HG02840 (cell line): Measurements from ENCODE around the gene CACNA2D3.
"Not testable (repeated sequence)": the region's sequence is repeated elsewhere in the genome, so short reads cannot be mapped to it uniquely, and the experiment has no call there.

Source experiments
- ATAC-seq: cut with Tn5 transposase; IDR thresholded peaks from one replicate; pipeline ENCODE4 v1.9.1; 2021; ENCODE audit warnings: mild to moderate bottlenecking, moderate library complexity, moderate number of reproducible peaks; ENCODE audit not compliant: unreplicated experiment, low FRiP score

CACNA2D3 gene

GRCh38 chr3:54427941-54428871 is 305.9 kb downstream of the CACNA2D3 start:
- no peak for ATAC-seq

GRCh38 chr3:54432975-54433374 is 310.6 kb downstream of the CACNA2D3 start:
- ATAC-seq, result no peak

- ATAC-seq, result no peak
Observed at GRCh38 chr3:54433846-54434245, 311.5 kb downstream of the CACNA2D3 start.

- no peak for ATAC-seq
Observed at GRCh38 chr3:54434756-54435155, 312.4 kb downstream of the CACNA2D3 start.

GRCh38 chr3:54437271-54437670 is 314.9 kb downstream of the CACNA2D3 start:
- no peak for ATAC-seq

- no peak for ATAC-seq
Observed at GRCh38 chr3:54443561-54444161, 321.3 kb downstream of the CACNA2D3 start.

GRCh38 chr3:54445630-54446029 is 323.3 kb downstream of the CACNA2D3 start:
- ATAC-seq, result no peak

GRCh38 chr3:54447427-54447826 is 325.1 kb downstream of the CACNA2D3 start:
- no peak for ATAC-seq

GRCh38 chr3:54454806-54455205 is 332.5 kb downstream of the CACNA2D3 start:
- ATAC-seq, result no peak

- ATAC-seq, result no peak
Observed at GRCh38 chr3:54458357-54458756, 336.0 kb downstream of the CACNA2D3 start.

- not testable (repeated sequence) for ATAC-seq
Observed at GRCh38 chr3:54464554-54464953, 342.2 kb downstream of the CACNA2D3 start.

GRCh38 chr3:54476891-54477290 is 354.5 kb downstream of the CACNA2D3 start:
- ATAC-seq, result no peak

GRCh38 chr3:54481606-54482365 is 359.4 kb downstream of the CACNA2D3 start:
- no peak for ATAC-seq

- no peak for ATAC-seq
Observed at GRCh38 chr3:54484334-54484733, 362.0 kb downstream of the CACNA2D3 start.

- no peak for ATAC-seq
Observed at GRCh38 chr3:54486317-54486716, 364.0 kb downstream of the CACNA2D3 start.

GRCh38 chr3:54488297-54488696 is 365.9 kb downstream of the CACNA2D3 start:
- ATAC-seq, result no peak

- ATAC-seq, result no peak
Observed at GRCh38 chr3:54494209-54494608, 371.9 kb downstream of the CACNA2D3 start.

GRCh38 chr3:54506603-54507002 is 384.3 kb downstream of the CACNA2D3 start:
- ATAC-seq, result no peak

GRCh38 chr3:54507876-54508460 is 385.6 kb downstream of the CACNA2D3 start:
- no peak for ATAC-seq

GRCh38 chr3:54510506-54510905 is 388.2 kb downstream of the CACNA2D3 start:
- ATAC-seq, result no peak
